Stimulated activated CD8-positive, alpha-beta memory T cell treated with anti-CD3 and anti-CD28 coated beads, Interleukin-7, amount 100 ng/mL, for 24 hours (primary cell): ENCODE measurements around the gene FAM20B.
"Not testable (repeated sequence)": the region's sequence is repeated elsewhere in the genome, so short reads cannot be mapped to it uniquely, and the experiment has no call there.

Source experiments
- DNase-seq: peaks from one replicate; pipeline ENCODE4 v3.0.0-alpha.2; 2020; ENCODE audit warnings: low read depth

Gene FAM20B, protein sequence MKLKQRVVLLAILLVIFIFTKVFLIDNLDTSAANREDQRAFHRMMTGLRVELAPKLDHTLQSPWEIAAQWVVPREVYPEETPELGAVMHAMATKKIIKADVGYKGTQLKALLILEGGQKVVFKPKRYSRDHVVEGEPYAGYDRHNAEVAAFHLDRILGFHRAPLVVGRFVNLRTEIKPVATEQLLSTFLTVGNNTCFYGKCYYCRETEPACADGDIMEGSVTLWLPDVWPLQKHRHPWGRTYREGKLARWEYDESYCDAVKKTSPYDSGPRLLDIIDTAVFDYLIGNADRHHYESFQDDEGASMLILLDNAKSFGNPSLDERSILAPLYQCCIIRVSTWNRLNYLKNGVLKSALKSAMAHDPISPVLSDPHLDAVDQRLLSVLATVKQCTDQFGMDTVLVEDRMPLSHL

DNA sequence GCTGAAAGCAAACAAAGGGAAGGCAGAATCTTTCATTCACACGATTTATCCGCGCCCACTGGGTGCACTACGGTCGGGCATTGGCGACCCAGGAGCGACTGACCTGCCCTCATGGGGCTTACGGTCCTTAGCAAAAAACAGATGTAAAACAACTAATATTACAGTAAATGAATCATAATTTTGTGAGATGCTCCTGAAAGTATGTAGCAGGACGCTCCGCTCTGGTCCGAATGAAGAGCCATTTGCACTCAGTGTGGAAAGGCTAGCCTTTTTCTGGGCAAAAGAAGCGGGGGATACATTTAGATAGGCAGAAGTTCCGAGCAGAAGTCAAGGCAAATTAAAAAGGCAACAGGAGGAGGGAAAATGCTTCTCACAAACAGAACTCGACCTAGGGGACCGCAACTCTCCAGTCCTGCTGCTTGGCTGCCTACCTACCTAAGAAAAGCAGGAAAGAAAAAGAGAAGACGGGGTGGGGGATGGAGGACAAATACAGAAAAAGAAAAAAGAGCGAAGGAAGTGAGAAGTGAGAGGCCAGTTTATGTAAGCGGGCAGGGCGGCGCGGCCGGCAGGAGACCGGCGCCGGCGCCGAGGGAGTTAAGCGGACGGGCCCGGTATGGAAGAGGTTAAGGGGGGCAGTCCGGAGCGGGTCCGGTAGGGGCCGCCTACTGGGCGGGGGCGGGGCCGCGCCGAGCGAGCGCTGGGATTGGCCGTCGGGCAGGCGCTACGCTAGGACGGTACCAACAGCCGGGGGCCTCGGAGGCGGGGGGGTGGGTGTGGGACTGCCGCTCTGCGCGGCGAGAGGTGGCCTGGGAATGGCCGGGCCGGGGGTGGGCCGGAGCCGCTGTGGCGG is at the start of gene FAM20B:
FAM20B (plus strand) TSS at position 770 of the 850 bp plus-strand sequence. CDS start 17,954 bp downstream, outside the sequence.
- DNase-seq: peak; percentile 89

GRCh38 chr1:178976541-178976940 is 49.2 kb upstream of the FAM20B start:
- DNase-seq: no peak

DNA sequence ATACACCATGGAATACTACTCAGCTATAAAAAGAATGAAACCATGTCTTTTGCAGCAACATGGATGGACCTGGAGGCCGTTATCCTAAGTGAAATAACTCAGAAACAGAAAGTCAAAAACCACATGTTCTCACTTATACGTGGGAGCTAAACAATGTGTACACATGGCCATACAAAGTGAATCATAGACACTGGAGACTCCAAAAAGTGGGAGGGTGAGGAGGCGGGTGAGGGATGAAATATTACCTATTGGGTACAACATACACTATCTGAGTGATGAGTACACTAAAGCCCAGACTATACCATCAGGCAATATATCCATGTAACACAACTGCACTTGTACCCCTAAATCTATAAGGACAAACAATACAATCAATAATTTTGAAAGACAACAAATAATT is 39.5 kb upstream of the FAM20B start:
- DNase-seq: no peak

GRCh38 chr1:178988198-178988597 is 37.5 kb upstream of the FAM20B start:
- DNase-seq: not testable (repeated sequence)

DNA sequence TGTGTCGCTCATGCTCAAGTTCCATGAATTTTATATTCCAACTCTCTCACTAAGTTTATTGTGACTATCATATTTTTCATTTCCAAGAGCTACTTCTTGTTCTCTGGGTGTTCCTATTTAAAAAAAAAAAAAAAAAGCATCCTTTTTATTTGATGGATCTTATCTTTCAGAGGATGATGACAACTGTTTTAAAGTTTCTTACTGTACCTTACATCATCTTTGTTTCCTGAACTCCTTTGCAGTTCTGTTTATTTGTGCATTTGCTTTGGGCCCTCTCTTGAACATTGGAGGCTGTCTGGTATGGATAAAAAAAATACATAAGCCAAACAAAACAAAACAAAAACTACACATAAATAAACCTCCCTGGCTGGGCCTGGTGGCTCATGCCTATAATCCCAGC is 32.1 kb upstream of the FAM20B start:
- DNase-seq: no peak

GRCh38 chr1:178997428-178997827 is 28.3 kb upstream of the FAM20B start:
- no peak for DNase-seq

- no peak for DNase-seq
Observed at GRCh38 chr1:178998295-178998694, 27.4 kb upstream of the FAM20B start.

DNA sequence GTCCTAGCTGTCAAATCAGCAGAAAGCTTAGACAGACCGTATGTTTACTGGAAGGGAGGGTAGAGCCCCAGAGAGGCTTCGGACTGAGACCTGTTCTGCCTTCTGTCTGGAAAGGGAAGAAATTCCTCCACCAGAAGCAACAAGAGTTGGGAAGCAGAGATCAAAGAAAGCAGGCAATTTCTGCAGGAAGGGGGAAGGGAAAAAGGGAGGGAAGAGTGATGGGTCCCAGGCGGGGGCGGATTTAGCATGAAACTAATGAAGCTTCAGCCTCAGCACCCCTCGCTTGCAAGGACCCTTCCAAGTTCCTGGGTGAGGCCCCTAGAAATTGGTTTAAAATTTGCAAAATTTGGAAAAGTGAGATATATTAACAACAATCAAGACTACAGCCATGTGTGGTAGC is 26.6 kb upstream of the FAM20B start:
- DNase-seq: no peak

GRCh38 chr1:179001451-179001850 is 24.2 kb upstream of the FAM20B start:
- no peak for DNase-seq

GRCh38 chr1:179002064-179002463 is 23.6 kb upstream of the FAM20B start:
- not testable (repeated sequence) for DNase-seq

DNA sequence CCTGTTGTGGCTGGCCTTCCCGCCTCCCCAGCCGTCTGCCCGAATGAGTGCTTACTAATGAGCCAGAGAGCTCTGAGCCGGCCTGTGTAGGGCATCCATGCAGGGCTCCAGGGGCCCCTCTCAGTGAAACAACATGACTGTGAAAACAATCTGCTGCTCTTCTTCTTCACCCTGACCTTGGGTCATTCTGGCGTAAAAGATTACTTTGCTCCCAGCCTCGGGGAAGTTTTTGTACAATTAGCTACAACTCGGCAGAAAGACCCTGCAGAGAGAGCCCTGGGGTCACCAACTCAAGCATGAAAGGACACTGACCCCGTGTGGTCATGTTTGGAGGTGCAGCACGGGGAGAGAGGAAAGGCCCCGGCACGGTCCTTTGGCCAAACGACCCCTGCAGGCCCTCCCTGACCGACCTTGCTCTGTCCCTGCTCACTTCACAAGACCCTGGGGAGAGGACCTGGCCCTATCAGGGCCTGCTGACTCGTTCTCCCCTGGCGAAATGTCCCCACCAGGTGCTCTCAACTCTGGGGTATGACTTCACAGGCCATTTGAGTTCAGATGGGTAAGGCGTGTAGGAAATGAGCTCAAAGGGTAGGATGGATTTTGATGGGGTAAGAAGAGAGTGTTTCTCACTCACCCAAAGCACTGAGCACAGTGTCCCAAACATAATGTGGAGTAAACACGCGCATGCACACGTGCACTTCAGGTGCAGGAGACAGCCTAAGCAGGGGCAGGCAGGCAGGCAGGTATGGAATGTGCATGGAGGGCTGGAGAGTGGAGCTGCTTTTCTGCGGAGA is 22.9 kb upstream of the FAM20B start:
- DNase-seq: peak; percentile 61

- DNase-seq: no peak
Observed at GRCh38 chr1:179003512-179004066, 22.1 kb upstream of the FAM20B start.

GRCh38 chr1:179007233-179007632 is 18.5 kb upstream of the FAM20B start:
- no peak for DNase-seq

DNA sequence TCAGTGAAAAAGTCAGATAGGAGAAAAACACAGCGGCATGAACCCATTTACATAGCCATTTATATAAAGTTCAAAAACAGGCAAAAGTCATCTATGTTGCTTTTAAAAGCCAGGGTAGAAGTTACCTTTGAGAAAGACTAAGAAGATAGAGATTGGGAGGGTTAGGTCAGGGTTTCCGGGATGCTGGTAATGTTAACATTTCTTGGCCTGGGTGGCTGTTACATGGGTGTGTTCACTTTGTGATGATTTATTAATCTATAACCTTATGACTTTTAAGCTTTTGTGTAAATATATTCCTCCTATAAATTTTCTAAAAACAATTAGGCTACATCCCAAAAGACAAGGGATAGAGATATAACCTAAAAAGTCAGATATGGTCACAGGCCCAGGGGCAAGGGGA is 15.0 kb upstream of the FAM20B start:
- no peak for DNase-seq

- no peak for DNase-seq
Observed at GRCh38 chr1:179012038-179012437, 13.7 kb upstream of the FAM20B start.

DNA sequence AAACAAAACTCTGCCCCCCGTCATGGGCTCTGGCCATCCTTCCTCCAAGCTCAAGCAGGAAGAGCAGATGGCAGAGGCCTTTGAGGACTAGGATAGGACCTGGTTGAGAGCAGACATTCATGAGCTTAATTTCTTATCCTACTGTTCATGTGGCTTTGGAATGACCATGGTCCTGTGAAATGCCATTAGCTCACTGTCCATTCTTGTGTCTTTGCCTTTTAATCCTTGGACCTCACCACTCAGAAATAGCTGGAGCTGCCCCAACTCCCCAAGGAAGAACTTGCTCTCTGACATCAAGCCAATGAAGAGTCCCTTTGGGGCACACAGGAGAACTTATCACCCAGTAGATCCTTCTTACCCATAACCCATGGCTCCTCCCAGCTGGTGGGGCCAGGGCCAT is 11.6 kb upstream of the FAM20B start:
- DNase-seq: no peak

GRCh38 chr1:179015396-179015795 is 10.3 kb upstream of the FAM20B start:
- no peak for DNase-seq

DNA sequence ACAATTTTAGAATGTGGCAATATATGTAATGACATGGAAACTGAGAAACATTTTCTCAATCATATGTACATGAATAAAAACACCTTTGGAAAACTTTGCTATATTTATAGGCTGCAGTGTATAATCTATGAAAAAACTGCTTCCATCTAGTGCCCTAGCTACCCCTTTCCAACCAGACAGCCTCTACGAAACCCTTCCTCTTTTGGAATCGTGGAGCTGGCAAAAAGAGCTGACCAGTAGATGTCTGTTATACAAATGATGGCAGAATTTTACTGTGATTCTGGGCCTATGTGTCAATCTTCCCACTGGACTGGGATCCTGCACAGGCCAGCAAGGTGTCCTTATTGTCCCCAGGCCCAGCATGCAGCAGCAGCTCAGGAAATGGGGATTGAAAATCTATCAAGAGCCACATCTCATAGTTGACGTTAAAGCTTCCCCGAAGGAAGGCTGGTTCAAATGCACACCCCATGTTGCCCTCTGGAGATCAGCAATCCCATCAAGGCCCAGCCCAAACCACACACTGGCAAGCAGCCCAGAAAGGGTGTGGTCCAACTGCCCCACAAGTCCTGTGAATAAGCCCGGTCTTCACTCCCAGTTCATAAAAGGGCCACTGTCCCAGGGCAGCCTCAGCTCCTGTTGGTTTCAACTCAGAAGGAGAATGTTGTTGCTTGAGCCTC is 8.8 kb upstream of the FAM20B start:
- DNase-seq: no peak

DNA sequence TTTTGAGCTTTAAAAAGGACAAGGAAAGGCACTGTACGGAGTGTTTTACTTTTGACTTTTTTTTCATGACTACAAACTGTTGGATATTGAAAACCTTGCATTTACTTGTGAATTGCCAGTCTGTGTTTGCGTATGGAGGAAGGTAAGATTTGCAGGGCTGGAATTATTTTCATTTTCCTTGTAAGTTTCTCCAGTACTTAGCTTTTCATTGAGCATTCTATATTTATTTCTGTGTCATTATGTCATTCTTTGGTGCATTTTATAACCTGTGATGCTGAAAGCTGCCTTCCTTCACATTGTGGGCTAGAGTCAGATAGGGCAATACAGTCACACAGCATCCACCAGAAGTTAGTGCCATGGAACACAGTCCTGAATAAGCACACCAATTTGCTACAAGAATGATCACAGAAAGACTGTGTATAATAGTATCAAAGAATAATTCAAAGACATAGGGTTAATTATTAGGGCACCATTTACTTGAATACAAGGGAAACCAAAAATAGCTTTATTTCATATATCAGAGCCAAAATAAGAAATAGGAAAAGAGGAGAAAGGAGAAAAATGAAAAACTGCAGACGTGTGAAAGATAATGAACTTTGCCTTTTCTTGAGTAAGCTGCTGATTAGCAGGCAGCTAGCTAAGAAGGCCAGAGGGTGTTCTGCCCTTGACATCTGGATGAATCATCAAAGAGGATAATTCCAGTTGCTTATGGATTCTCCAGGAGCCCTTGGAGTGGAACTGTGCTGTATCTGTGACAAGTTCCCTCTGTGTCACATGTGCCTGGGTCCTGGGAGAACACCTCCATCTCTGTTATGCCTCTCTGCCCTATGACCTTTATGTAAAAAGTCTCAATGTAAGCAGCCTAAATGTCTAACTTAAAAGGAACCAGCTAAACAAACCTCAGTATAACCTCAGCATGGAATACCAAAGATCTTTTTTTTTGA is 8.0 kb upstream of the FAM20B start:
- no peak for DNase-seq

DNA sequence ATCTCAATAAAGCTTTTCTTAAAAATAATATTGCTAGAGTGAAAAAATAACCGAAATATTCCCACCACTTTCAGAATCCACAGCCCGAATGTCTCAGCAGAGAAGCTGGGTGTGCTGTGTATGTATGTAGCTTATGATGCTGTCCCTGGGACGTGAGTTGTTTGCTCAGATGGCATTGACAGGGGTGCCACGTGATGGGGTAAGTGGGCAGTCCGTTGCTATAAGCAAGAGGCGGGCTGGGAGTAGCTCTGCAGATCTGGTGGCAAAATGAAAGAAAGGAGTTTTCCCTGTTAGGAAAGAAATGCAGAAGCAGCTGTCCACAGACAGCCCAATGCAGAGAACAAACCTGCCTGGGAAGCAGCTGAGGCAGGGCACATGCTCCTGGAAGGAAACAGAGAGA is 3.8 kb upstream of the FAM20B start:
- DNase-seq: no peak
